ENCODE results near the gene CD1D. TPM values are rescaled to one million over a fixed set of nuclear protein-coding genes. Genes with fewer than 3 reads are reported as not detected.

Gene CD1D
- total RNA-seq, 1 experiment from 2014 or later: not detected

DNA sequence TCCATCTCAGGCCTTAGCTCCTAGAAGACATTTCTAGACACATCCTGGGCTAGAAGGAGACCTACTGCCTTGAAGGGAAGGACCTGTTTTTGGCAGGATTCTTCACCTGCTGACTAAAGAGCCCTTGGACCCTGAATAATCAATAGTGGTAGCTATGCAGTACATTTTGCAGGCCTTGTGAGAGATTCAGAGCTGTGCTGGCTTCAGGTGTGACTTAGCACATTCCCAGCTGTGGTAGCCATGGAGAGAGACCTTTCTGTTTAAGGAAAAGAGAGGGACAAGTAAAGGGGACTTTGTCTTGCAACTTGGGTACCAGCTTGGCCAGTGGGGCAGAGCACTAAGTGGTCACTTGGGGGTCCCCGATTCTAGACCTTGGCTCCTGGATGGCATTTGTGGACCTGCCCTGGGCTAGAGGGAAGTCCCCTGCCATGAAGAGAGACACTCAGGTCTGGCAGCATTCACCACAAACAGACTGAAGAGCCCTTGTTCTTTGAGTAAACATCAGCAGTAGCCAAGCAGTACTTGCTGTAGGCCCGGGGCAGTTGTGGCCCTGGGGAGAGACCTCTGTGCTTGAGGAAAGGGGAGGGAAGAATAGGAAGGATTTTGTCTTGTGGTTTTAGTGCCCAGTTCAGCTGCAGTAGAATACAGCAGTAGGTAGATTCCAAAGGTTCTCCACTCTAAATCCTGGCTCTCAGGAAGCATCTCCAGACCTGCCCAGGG is 47.4 kb downstream of the CD1D start:
- DNase-seq (ENCODE audit: low read depth, low spot score) (no peak), ATAC-seq (no peak)
- CTCF ChIA-PET: no interaction called here
- TF ChIP-seq, protein P1, sequence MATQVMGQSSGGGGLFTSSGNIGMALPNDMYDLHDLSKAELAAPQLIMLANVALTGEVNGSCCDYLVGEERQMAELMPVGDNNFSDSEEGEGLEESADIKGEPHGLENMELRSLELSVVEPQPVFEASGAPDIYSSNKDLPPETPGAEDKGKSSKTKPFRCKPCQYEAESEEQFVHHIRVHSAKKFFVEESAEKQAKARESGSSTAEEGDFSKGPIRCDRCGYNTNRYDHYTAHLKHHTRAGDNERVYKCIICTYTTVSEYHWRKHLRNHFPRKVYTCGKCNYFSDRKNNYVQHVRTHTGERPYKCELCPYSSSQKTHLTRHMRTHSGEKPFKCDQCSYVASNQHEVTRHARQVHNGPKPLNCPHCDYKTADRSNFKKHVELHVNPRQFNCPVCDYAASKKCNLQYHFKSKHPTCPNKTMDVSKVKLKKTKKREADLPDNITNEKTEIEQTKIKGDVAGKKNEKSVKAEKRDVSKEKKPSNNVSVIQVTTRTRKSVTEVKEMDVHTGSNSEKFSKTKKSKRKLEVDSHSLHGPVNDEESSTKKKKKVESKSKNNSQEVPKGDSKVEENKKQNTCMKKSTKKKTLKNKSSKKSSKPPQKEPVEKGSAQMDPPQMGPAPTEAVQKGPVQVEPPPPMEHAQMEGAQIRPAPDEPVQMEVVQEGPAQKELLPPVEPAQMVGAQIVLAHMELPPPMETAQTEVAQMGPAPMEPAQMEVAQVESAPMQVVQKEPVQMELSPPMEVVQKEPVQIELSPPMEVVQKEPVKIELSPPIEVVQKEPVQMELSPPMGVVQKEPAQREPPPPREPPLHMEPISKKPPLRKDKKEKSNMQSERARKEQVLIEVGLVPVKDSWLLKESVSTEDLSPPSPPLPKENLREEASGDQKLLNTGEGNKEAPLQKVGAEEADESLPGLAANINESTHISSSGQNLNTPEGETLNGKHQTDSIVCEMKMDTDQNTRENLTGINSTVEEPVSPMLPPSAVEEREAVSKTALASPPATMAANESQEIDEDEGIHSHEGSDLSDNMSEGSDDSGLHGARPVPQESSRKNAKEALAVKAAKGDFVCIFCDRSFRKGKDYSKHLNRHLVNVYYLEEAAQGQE (IDR thresholded peaks at IDR 0.05; ENCODE audit: insufficient read depth in 1 of 2, low read depth in 2 of 2, low read length in 1 of 2): no peak
- Histone ChIP-seq H3K4me1 (ENCODE audit: control insufficient read depth, insufficient read depth, low read length) (no peaks in the 10 kb centered on the region), H3K36me3 (ENCODE audit: control insufficient read depth, insufficient read depth, low read length) (no peaks in the 10 kb centered on the region), H3K27ac (ENCODE audit: low read length) (no peak overlapping the region), H3K9me3 (ENCODE audit: control insufficient read depth, insufficient read depth, low read depth, low read length) (no peaks in the 10 kb centered on the region), H3K27me3 (ENCODE audit: control insufficient read depth, insufficient read depth, low read length) (no peaks in the 10 kb centered on the region), H3K4me3 (ENCODE audit: low read depth in 2 of 2, low read length in 2 of 2) (no peak overlapping the region)
- no TSS peak for BruUV-seq (replicated peaks)
- intact Hi-C loops (cut with micrococcal nuclease; ENCODE audit: unreplicated experiment): no loop called here
- POLR2A ChIA-PET: no interaction called here
- in situ Hi-C loops (cut with HindIII; ENCODE audit: low pct_unique_long_range_greater_than_20kb, low sequenced_read_pairs): no loop called here

Other genes with a start within 250 kb of the CD1D start
- gene KIRREL1, start 187.2 kb upstream of the CD1D start, total RNA-seq (2021; ENCODE audit: unreplicated experiment): 145 TPM
- not detected for gene CD1A, start 73.5 kb downstream of the CD1D start, total RNA-seq (2021; ENCODE audit: unreplicated experiment)
- not detected for gene CD1C, start 109.0 kb downstream of the CD1D start, total RNA-seq (2021; ENCODE audit: unreplicated experiment)
- gene CD1B, start 150.6 kb downstream of the CD1D start, total RNA-seq (2021; ENCODE audit: unreplicated experiment): not detected
- gene CD1E, start 173.0 kb downstream of the CD1D start, total RNA-seq (2021; ENCODE audit: unreplicated experiment): not detected
- gene OR10T2, start 218.6 kb downstream of the CD1D start, total RNA-seq (2021; ENCODE audit: unreplicated experiment): not detected
- gene OR10K2, start 245.3 kb downstream of the CD1D start, total RNA-seq (2021; ENCODE audit: unreplicated experiment): not detected